IMR-90 (cell line): ENCODE measurements around the gene DGLUCY. TPM values are rescaled to one million over a fixed set of nuclear protein-coding genes. Genes with fewer than 3 reads are reported as not detected.
"Not testable (repeated sequence)": the region's sequence is repeated elsewhere in the genome, so short reads cannot be mapped to it uniquely, and the experiment has no call there.

Source experiments
- ATAC-seq: fragments of 200-7000 bp; cut with Tn5 transposase; 2 replicates; pipeline ENCODE4 v1.9.1; 2020; ENCODE audit warnings: low read depth, mild to moderate bottlenecking, moderate library complexity
- BruUV-seq: library from RNA; stranded (reverse); fragments of 400-500 nt; replicated peaks from 2 replicates; lab custom pipeline; 2021; lab: Mats Ljungman, UMichigan
- CTCF ChIA-PET: fragments of 300-600 bp; formaldehyde crosslinking; extraction: SDS; loops from one replicate; lab custom pipeline; 2021; ENCODE audit warnings: antibody characterized with exemption; lab: Yijun Ruan, JAX
- POLR2A ChIA-PET: fragments of 300-600 bp; sonication (Branson Sonifier 250); formaldehyde crosslinking; loops from one replicate; lab custom pipeline; 2022; ENCODE audit warnings: antibody characterized with exemption; ENCODE audit not compliant: unreplicated experiment; lab: Charles Lee
- DNase-seq: peaks from one replicate; pipeline ENCODE4 v3.0.0; 2013
- H2AFZ ChIP-seq: replicated peaks from 2 replicates; pipeline ENCODE3; 2013; ENCODE audit warnings: low read length, mild to moderate bottlenecking; ENCODE audit not compliant: poor library complexity
- H2AK5ac ChIP-seq: 2 replicates; pipeline ENCODE4 v1.6.1; 2013; ENCODE audit warnings: low read depth, low read length, inconsistent platforms
- H2AK9ac ChIP-seq: replicated peaks from 2 replicates; pipeline ENCODE3; 2013; ENCODE audit warnings: mild to moderate bottlenecking, low read depth, low read length, moderate library complexity; ENCODE audit not compliant: poor library complexity
- H2BK120ac ChIP-seq: 2 replicates; pipeline ENCODE4 v1.6.1; 2013; ENCODE audit warnings: low read depth, low read length, inconsistent platforms
- H2BK15ac ChIP-seq: 3 replicates; pipeline ENCODE4 v1.6.1; 2013; ENCODE audit warnings: low read depth, low read length, inconsistent platforms
- H2BK20ac ChIP-seq: 2 replicates; pipeline ENCODE4 v1.6.1; 2013; ENCODE audit warnings: low read depth, mild to moderate bottlenecking, inconsistent platforms, low read length, moderate library complexity
- H2BK5ac ChIP-seq: 2 replicates; pipeline ENCODE4 v1.6.1; 2013; ENCODE audit warnings: mild to moderate bottlenecking, low read depth, low read length, inconsistent platforms; ENCODE audit not compliant: poor library complexity, severe bottlenecking
- H3K14ac ChIP-seq: replicated peaks from 2 replicates; pipeline ENCODE4 v1.6.1; 2013; ENCODE audit warnings: low read depth, low read length, inconsistent platforms
- H3K18ac ChIP-seq: 2 replicates; pipeline ENCODE4 v1.6.1; 2013; ENCODE audit warnings: low read depth, low read length, control low read depth
- H3K23ac ChIP-seq: 2 replicates; pipeline ENCODE4 v1.6.1; 2013; ENCODE audit warnings: low read depth, low read length, inconsistent platforms
- H3K27ac ChIP-seq: 2 replicates; pipeline ENCODE4 v1.5.1; 2013; ENCODE audit warnings: mild to moderate bottlenecking, control low read depth, low read length; ENCODE audit not compliant: insufficient read depth
- H3K27me3 ChIP-seq: 2 replicates; pipeline ENCODE4 v1.6.1; 2013; ENCODE audit warnings: low read length; ENCODE audit not compliant: control insufficient read depth, insufficient read depth
- H3K36me3 ChIP-seq: 2 replicates; pipeline ENCODE4 v1.6.1; 2013; ENCODE audit warnings: low read length, mixed read lengths; ENCODE audit not compliant: control insufficient read depth, insufficient read depth
- H3K4ac ChIP-seq: 2 replicates; pipeline ENCODE4 v1.6.1; 2013; ENCODE audit warnings: low read depth, low read length, inconsistent platforms
- H3K4me1 ChIP-seq: 2 replicates; pipeline ENCODE4 v1.6.1; 2013; ENCODE audit warnings: low read length, mixed read lengths; ENCODE audit not compliant: control insufficient read depth, insufficient read depth
- H3K4me2 ChIP-seq: 2 replicates; pipeline ENCODE4 v1.6.1; 2013; ENCODE audit warnings: low read depth, mild to moderate bottlenecking, control low read depth, low read length, moderate library complexity
- H3K4me3 ChIP-seq: 2 replicates; pipeline ENCODE4 v1.5.1; 2013; ENCODE audit warnings: low read depth, mild to moderate bottlenecking, control low read depth, low read length, moderate library complexity; ENCODE audit not compliant: insufficient read depth
- H3K56ac ChIP-seq: 2 replicates; pipeline ENCODE4 v1.6.1; 2013; ENCODE audit warnings: low read length, inconsistent platforms; ENCODE audit not compliant: insufficient read depth; ENCODE audit errors: extremely low read depth
- H3K79me1 ChIP-seq, 2 experiments: 2 replicates each; pipeline ENCODE4 v1.6.1; 2013; ENCODE audit warnings: low read length in 2 of 2, inconsistent platforms in 1 of 2, low read depth in 1 of 2
- H3K9ac ChIP-seq: 2 replicates; pipeline ENCODE4 v1.6.1; 2013; ENCODE audit warnings: low read depth, low read length, control low read depth
- H3K9me1 ChIP-seq: 2 replicates; pipeline ENCODE4 v1.6.1; 2013; ENCODE audit warnings: low read length, inconsistent platforms; ENCODE audit not compliant: insufficient read depth
- H3K9me3 ChIP-seq: 2 replicates; pipeline ENCODE4 v1.6.1; 2013; ENCODE audit warnings: low read length; ENCODE audit not compliant: control insufficient read depth, insufficient read depth
- H4K20me1 ChIP-seq: 2 replicates; pipeline ENCODE4 v1.6.1; 2013; ENCODE audit warnings: low read length, inconsistent platforms; ENCODE audit not compliant: insufficient read depth
- H4K5ac ChIP-seq: 2 replicates; pipeline ENCODE4 v1.6.1; 2013; ENCODE audit warnings: mild to moderate bottlenecking, low read depth, low read length, control low read depth
- H4K8ac ChIP-seq, 2 experiments: 2 replicates each; pipeline ENCODE4 v1.6.1; 2013; ENCODE audit warnings: low read depth in 2 of 2, low read length in 2 of 2, control low read depth in 1 of 2, inconsistent platforms in 1 of 2
- H4K91ac ChIP-seq: 2 replicates; pipeline ENCODE4 v1.6.1; 2013; ENCODE audit warnings: low read depth, low read length, inconsistent platforms; ENCODE audit not compliant: insufficient read depth
- BHLHE40 ChIP-seq: fragments of 150-350 bp; IDR thresholded peaks from 2 replicates; pipeline ENCODE4 v1.6.1; 2016; ENCODE audit warnings: mild to moderate bottlenecking, low read depth, low read length
- RCOR1 ChIP-seq: IDR thresholded peaks from 2 replicates; pipeline ENCODE4 v1.6.1; 2012; ENCODE audit warnings: mild to moderate bottlenecking, low read length, improper control_type of control experiment; ENCODE audit not compliant: insufficient replicate concordance
- WGBS, 2 experiments: methylation state at CpG; one replicate each; pipeline versions ENCODE4 v1.1.5 to v1.1.7; 2013; ENCODE audit warnings: missing lambda C conversion rate in 2 of 2; ENCODE audit not compliant: insufficient read length in 1 of 2; ENCODE audit errors: extremely low coverage in 2 of 2; 5-methylcytosine and 5-hydroxymethylcytosine counted together
- dilution Hi-C: fragments of 300-500 bp; cut with HindIII; formaldehyde crosslinking; loops from one replicate; pipeline ENCODE4 v1.14.3; 2018; ENCODE audit warnings: low sequenced_read_pairs; ENCODE audit not compliant: unreplicated experiment
- in situ Hi-C: fragments of 300-500 bp; cut with MboI; formaldehyde crosslinking; loops from 3 replicates; pipeline ENCODE4 v1.14.3; 2019; ENCODE audit warnings: low sequenced_read_pairs, inconsistent platforms, mixed read lengths
- intact Hi-C: fragments of 100-400 bp; cut with micrococcal nuclease; formaldehyde crosslinking; loops from 2 replicates; pipeline ENCODE4 v1.10.0; 2022
- polyA plus RNA-seq, 3 experiments: library from polyadenylated mRNA; depleted of rRNA; stranded (reverse); fragments of >200 nt; gene quantifications; 2 replicates each; pipeline ENCODE4 v1.2.3, GENCODE V29; 2012; ENCODE audit warnings: low replicate concordance in 1 of 3
- total RNA-seq: library from RNA; depleted of rRNA; stranded (reverse); fragments of >200 nt; gene quantifications from 2 replicates; pipeline ENCODE4 v1.2.3, GENCODE V29; 2012

Gene DGLUCY
- total and polyA plus RNA-seq, 2 of the 4 experiments (the other 2 are of a cell fraction), result 8.5 to 13.3 TPM

DNA sequence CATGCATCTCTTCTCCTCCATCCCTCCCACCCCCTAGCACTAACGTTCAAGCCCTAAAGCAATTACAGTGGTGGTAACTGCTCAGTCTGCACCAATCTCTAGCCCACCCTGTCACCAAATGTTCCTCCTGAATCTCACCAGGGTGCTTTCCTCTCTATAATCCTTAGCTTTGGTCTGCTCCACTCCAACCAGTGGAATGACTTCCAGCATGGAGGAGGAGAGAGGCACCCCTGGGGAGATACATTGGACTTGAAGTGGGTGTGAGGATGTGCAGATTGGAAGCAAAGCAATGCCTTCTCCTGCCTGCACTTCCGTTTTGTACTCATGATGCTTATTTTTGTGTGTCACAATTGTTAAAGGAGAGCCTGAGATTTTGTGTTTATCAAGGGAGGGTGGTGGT, 29.4 kb upstream of the DGLUCY start:
- Histone ChIP-seq H4K20me1 (no peaks in the 10 kb centered on the region), H3K56ac (no peak overlapping the region), H3K23ac (no peak overlapping the region), H3K79me1 (no peaks in the 10 kb centered on the region), H3K4me1 (no peaks in the 10 kb centered on the region), H3K36me3 (no peaks in the 10 kb centered on the region), H2BK15ac (no peak overlapping the region), H3K4ac (no peak overlapping the region), H3K9me3 (no peaks in the 10 kb centered on the region), H4K5ac (no peak overlapping the region), H2AK5ac (no peak overlapping the region), H2BK20ac (no peak overlapping the region), H3K27ac (no peak overlapping the region), H4K8ac (no peak overlapping the region), H2AK9ac (no peak overlapping the region), H2BK5ac (no peak overlapping the region), H2AFZ (no peak overlapping the region), H3K9ac (no peak overlapping the region), H3K27me3 (peaks cover 10% of the 10 kb centered on the region; the same call in 1 of the 2 replicates), H3K4me2 (no peak overlapping the region), H2BK120ac (no peak overlapping the region), H4K91ac (no peak overlapping the region), H3K14ac (no peak overlapping the region), H3K18ac (no peak overlapping the region), H3K4me3 (no peak overlapping the region), H3K9me1 (no peaks in the 10 kb centered on the region)
- TF ChIP-seq BHLHE40 (no peak), RCOR1 (no peak)
- POLR2A ChIA-PET, result no interaction called here
- ATAC-seq, result no peak
- no peak for DNase-seq
- WGBS, 2 experiments, result 0% methylated on average over 1 of the region's 2 CpGs; no CpG with 5 or more reads in 1 of the 2 experiments
- intact Hi-C loops (no loop called here), in situ Hi-C loops (no loop called here), dilution Hi-C loops (no loop called here)
- BruUV-seq, result no TSS peak
- CTCF ChIA-PET, result no interaction called here

DNA sequence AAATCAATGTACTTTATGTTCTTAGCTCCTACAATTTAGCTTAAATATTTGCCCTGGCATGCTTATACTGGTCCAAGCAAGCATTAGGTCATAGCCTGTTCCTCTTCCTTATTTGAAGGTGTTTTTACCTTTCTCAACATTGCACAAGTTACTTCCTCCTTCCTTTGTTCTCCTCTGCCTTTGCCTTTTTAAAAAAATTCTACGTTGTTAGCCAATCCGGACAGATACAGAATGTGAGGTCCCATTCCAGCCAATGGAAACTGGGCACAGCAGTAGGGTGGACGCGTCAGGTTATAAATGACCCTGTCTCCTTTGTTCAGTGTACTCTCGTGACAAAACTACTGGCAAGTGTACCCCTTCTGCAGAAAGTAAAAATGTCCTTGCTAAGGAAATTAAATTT, 26.4 kb upstream of the DGLUCY start:
- ATAC-seq, H3K9me3 ChIP-seq, H3K18ac ChIP-seq, intact Hi-C loops, dilution Hi-C loops, H2AK9ac ChIP-seq, H4K5ac ChIP-seq, H4K91ac ChIP-seq, H2BK5ac ChIP-seq, H4K8ac ChIP-seq, H2BK15ac ChIP-seq, H2AFZ ChIP-seq, CTCF ChIA-PET, H3K4me1 ChIP-seq, DNase-seq, in situ Hi-C loops, H4K20me1 ChIP-seq, H3K36me3 ChIP-seq, H2BK120ac ChIP-seq, H3K56ac ChIP-seq, H3K4me2 ChIP-seq, H3K4me3 ChIP-seq, H3K4ac ChIP-seq, H3K9me1 ChIP-seq, H2AK5ac ChIP-seq, H3K9ac ChIP-seq, H3K79me1 ChIP-seq, H3K27ac ChIP-seq, BruUV-seq, H3K23ac ChIP-seq, H2BK20ac ChIP-seq, POLR2A ChIA-PET, H3K14ac ChIP-seq: not testable (repeated sequence)
- H3K27me3 ChIP-seq, result peaks cover 15% of the 10 kb centered on the region
- WGBS, 2 experiments, result no CpG with 5 or more reads among the region's 5 CpGs
